ACC112 (cell line): ENCODE measurements around the gene TCN1.
"Not testable (repeated sequence)": the region's sequence is repeated elsewhere in the genome, so short reads cannot be mapped to it uniquely, and the experiment has no call there.

Experiments used
- H2AFZ ChIP-seq: fragments of 200-600 bp; sonication (generic); one replicate; pipeline ENCODE4 v1.6.0; 2017; ENCODE audit warnings: antibody characterized with exemption, low read length; ENCODE audit not compliant: unreplicated experiment
- H3K27ac ChIP-seq: fragments of 200-600 bp; sonication (generic); 2 replicates; pipeline ENCODE4 v1.5.1; 2014; ENCODE audit warnings: low read depth, mild to moderate bottlenecking, antibody characterized with exemption, low read length, moderate library complexity
- H3K27me3 ChIP-seq: fragments of 200-600 bp; sonication (generic); 2 replicates; pipeline ENCODE4 v1.6.1; 2014; ENCODE audit warnings: mild to moderate bottlenecking, antibody characterized with exemption, low read length, moderate library complexity, mixed read lengths; ENCODE audit not compliant: insufficient read depth
- H3K36me3 ChIP-seq: fragments of 200-600 bp; sonication (generic); 2 replicates; pipeline ENCODE4 v1.6.1; 2016; ENCODE audit warnings: mild to moderate bottlenecking, antibody characterized with exemption, low read length, moderate library complexity, mixed read lengths; ENCODE audit not compliant: insufficient read depth
- H3K4me1 ChIP-seq: fragments of 200-600 bp; sonication (generic); one replicate; pipeline ENCODE4 v1.6.1; 2016; ENCODE audit warnings: low read length, mixed read lengths; ENCODE audit not compliant: insufficient read depth, unreplicated experiment, control insufficient read depth
- H3K4me3 ChIP-seq: fragments of 200-600 bp; sonication (generic); 2 replicates; pipeline ENCODE4 v1.5.1; 2014; ENCODE audit warnings: mild to moderate bottlenecking, low read depth, low read length
- H3K79me2 ChIP-seq: fragments of 200-600 bp; sonication (generic); one replicate; pipeline ENCODE4 v1.6.0; 2016; ENCODE audit warnings: low read length; ENCODE audit not compliant: control insufficient read depth, unreplicated experiment, insufficient read depth

The TCN1 gene

GRCh38 chr11:59866397-59866796 is at the start of gene TCN1:
TCN1 (minus strand) TSS chr11:59866487; CDS start chr11:59866470, 17 bp downstream.
- H3K4me3 ChIP-seq, result no peak within 1 kb of the TSS
- no peaks in the 10 kb centered on the region for H3K79me2 ChIP-seq
- H3K36me3 ChIP-seq, result no peaks in the 10 kb centered on the region
- H3K27ac ChIP-seq, result no peak within 1 kb of the TSS
- peaks cover 41% of the 10 kb centered on the region for H3K27me3 ChIP-seq
- no peaks in the 10 kb centered on the region for H3K4me1 ChIP-seq
- H2AFZ ChIP-seq, result no peak within 1 kb of the TSS

- H3K79me2 ChIP-seq, H2AFZ ChIP-seq, H3K27ac ChIP-seq, H3K4me3 ChIP-seq, H3K36me3 ChIP-seq: not testable (repeated sequence)
- Histone ChIP-seq H3K4me1 (peaks cover 24% of the 10 kb centered on the region), H3K27me3 (peaks cover 30% of the 10 kb centered on the region; the same call in 1 of the 2 replicates)
These were observed 37.3 kb upstream of the TCN1 start for GRCh38 chr11:59903569-59903968.

- Histone ChIP-seq H3K4me1 (peaks cover 24% of the 10 kb centered on the region), H3K27ac (peak overlapping the region; percentile 73), H3K36me3 (no peaks in the 10 kb centered on the region), H3K4me3 (peak overlapping the region; percentile 64), H3K27me3 (peaks cover 8% of the 10 kb centered on the region; the same call in 1 of the 2 replicates), H2AFZ (peak overlapping the region; percentile 44), H3K79me2 (no peaks in the 10 kb centered on the region)
These were observed 35.0 kb upstream of the TCN1 start for GRCh38 chr11:59901306-59901705.

- Histone ChIP-seq H3K36me3 (no peaks in the 10 kb centered on the region), H3K79me2 (no peaks in the 10 kb centered on the region), H3K27me3 (peaks cover 3% of the 10 kb centered on the region; the same call in 1 of the 2 replicates), H2AFZ (peak overlapping the region; percentile 22), H3K4me3 (0 out of 2 replicates have a peak overlapping the region, but pooled peaks have one; percentile 64), H3K4me1 (peaks cover 24% of the 10 kb centered on the region), H3K27ac (peak overlapping the region; percentile 54; the same call in 1 of the 2 replicates)
These were observed 34.3 kb upstream of the TCN1 start for GRCh38 chr11:59900366-59901126.

GRCh38 chr11:59899532-59899931 is 33.2 kb upstream of the TCN1 start:
- H3K27ac ChIP-seq, result no peak overlapping the region
- H3K36me3 ChIP-seq, result no peaks in the 10 kb centered on the region
- H3K4me3 ChIP-seq, result no peak overlapping the region
- no peak overlapping the region for H2AFZ ChIP-seq
- no peaks in the 10 kb centered on the region for H3K79me2 ChIP-seq
- H3K4me1 ChIP-seq, result peaks cover 24% of the 10 kb centered on the region
- H3K27me3 ChIP-seq, result peaks cover 11% of the 10 kb centered on the region

GRCh38 chr11:59898650-59899049 is 32.4 kb upstream of the TCN1 start:
- H3K36me3 ChIP-seq, result no peaks in the 10 kb centered on the region
- H3K27ac ChIP-seq, result no peak overlapping the region
- no peaks in the 10 kb centered on the region for H3K79me2 ChIP-seq
- no peak overlapping the region for H2AFZ ChIP-seq
- peaks cover 24% of the 10 kb centered on the region for H3K4me1 ChIP-seq
- H3K27me3 ChIP-seq, result peaks cover 20% of the 10 kb centered on the region
- H3K4me3 ChIP-seq, result no peak overlapping the region

- Histone ChIP-seq H3K4me3 (no peak overlapping the region), H3K4me1 (peaks cover 24% of the 10 kb centered on the region), H3K79me2 (no peaks in the 10 kb centered on the region), H3K27me3 (peaks cover 26% of the 10 kb centered on the region), H3K36me3 (no peaks in the 10 kb centered on the region), H2AFZ (no peak overlapping the region), H3K27ac (no peak overlapping the region)
These were observed 31.8 kb upstream of the TCN1 start for GRCh38 chr11:59898046-59898445.

GRCh38 chr11:59894616-59895015 is 28.3 kb upstream of the TCN1 start:
- Histone ChIP-seq H3K79me2 (no peaks in the 10 kb centered on the region), H3K27ac (no peak overlapping the region), H2AFZ (no peak overlapping the region), H3K27me3 (peaks cover 30% of the 10 kb centered on the region), H3K4me3 (no peak overlapping the region), H3K4me1 (peaks cover 3% of the 10 kb centered on the region), H3K36me3 (no peaks in the 10 kb centered on the region)

GRCh38 chr11:59891781-59892181 is 25.5 kb upstream of the TCN1 start:
- Histone ChIP-seq H3K4me1 (no peaks in the 10 kb centered on the region), H3K4me3 (no peak overlapping the region), H3K36me3 (no peaks in the 10 kb centered on the region), H3K27ac (no peak overlapping the region), H2AFZ (no peak overlapping the region), H3K79me2 (no peaks in the 10 kb centered on the region), H3K27me3 (peaks cover 30% of the 10 kb centered on the region)

- not testable (repeated sequence) for H3K79me2 ChIP-seq, H3K4me3 ChIP-seq, H3K36me3 ChIP-seq, H3K27ac ChIP-seq, H3K4me1 ChIP-seq, H3K27me3 ChIP-seq, H2AFZ ChIP-seq
These were observed 20.9 kb upstream of the TCN1 start for GRCh38 chr11:59887156-59887555.

GRCh38 chr11:59883597-59883996 is 17.3 kb upstream of the TCN1 start:
- no peaks in the 10 kb centered on the region for H3K79me2 ChIP-seq
- H2AFZ ChIP-seq, result no peak overlapping the region
- H3K27me3 ChIP-seq, result peaks cover 5% of the 10 kb centered on the region; the same call in 1 of the 2 replicates

More at GRCh38 chr11:59883597-59883996, 17.3 kb upstream of the TCN1 start:
- Histone ChIP-seq H3K36me3 (no peaks in the 10 kb centered on the region), H3K4me3 (no peak overlapping the region), H3K27ac (no peak overlapping the region), H3K4me1 (no peaks in the 10 kb centered on the region)
